Esophagus squamous epithelium (tissue), 4 donors: ENCODE measurements around the gene CASP5.

Experiments
- POLR2A ChIP-seq, 4 donors: fragments of 450-650 bp; IDR thresholded peaks; one replicate each; pipeline ENCODE4 v1.6.1; 2017; ENCODE audit warnings: antibody characterized with exemption in 4 of 4, mild to moderate bottlenecking in 4 of 4, moderate library complexity in 3 of 4
- TF ChIP-seq, protein P1 (sequence below), 6 experiments: fragments of 450-650 bp in 4 of 6; fragments of 200-600 bp in 2 of 6; sonication (generic) in 2 of 6; IDR thresholded peaks; one replicate each; pipeline ENCODE4 v1.5.1; 2016 to 2019; ENCODE audit warnings: antibody characterized with exemption in 6 of 6, mild to moderate bottlenecking in 4 of 6, moderate library complexity in 4 of 6

DNA sequence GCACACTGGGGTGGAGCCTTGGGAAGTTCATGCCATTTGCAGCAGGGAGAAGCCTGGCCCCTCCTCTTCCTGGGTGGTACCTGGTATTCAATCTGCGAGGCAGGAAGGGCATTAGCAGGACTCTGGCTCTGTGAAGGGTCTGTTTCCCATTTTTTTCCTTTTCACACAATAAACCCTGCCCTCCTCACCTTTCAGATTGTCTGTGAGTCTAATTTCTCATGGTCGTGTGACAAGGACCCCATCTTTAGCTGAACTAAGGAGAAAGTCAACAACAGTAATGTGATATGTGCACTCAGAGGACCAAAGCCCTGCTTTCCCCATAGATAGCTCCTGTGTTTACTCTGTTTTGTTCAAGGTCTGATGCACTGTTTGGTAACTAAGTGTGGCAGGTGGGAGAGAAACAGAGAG lies 28.0 kb downstream of the CASP5 start:
- TF ChIP-seq, protein P1, sequence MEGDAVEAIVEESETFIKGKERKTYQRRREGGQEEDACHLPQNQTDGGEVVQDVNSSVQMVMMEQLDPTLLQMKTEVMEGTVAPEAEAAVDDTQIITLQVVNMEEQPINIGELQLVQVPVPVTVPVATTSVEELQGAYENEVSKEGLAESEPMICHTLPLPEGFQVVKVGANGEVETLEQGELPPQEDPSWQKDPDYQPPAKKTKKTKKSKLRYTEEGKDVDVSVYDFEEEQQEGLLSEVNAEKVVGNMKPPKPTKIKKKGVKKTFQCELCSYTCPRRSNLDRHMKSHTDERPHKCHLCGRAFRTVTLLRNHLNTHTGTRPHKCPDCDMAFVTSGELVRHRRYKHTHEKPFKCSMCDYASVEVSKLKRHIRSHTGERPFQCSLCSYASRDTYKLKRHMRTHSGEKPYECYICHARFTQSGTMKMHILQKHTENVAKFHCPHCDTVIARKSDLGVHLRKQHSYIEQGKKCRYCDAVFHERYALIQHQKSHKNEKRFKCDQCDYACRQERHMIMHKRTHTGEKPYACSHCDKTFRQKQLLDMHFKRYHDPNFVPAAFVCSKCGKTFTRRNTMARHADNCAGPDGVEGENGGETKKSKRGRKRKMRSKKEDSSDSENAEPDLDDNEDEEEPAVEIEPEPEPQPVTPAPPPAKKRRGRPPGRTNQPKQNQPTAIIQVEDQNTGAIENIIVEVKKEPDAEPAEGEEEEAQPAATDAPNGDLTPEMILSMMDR (IDR thresholded peaks at IDR 0.05): no peak
- no peak for TF ChIP-seq POLR2A (IDR thresholded peaks at IDR 0.05)
